IMR-90 (cell line): ENCODE results near the gene LYZL2. TPM values are rescaled to one million over a fixed set of nuclear protein-coding genes. Genes with fewer than 3 reads are reported as not detected.

Source experiments
- ATAC-seq: fragments of 200-7000 bp; cut with Tn5 transposase; 2 replicates; pipeline ENCODE4 v1.9.1; 2020; ENCODE audit warnings: low read depth, mild to moderate bottlenecking, moderate library complexity
- BruUV-seq: library from RNA; stranded (reverse); fragments of 400-500 nt; replicated peaks from 2 replicates; lab custom pipeline; 2021; lab: Mats Ljungman, UMichigan
- CTCF ChIA-PET: fragments of 300-600 bp; formaldehyde crosslinking; extraction: SDS; loops from one replicate; lab custom pipeline; 2021; ENCODE audit warnings: antibody characterized with exemption; lab: Yijun Ruan, JAX
- POLR2A ChIA-PET: fragments of 300-600 bp; sonication (Branson Sonifier 250); formaldehyde crosslinking; loops from one replicate; lab custom pipeline; 2022; ENCODE audit warnings: antibody characterized with exemption; ENCODE audit not compliant: unreplicated experiment; lab: Charles Lee
- DNase-seq: peaks from one replicate; pipeline ENCODE4 v3.0.0; 2013
- H2AFZ ChIP-seq: replicated peaks from 2 replicates; pipeline ENCODE3; 2013; ENCODE audit warnings: low read length, mild to moderate bottlenecking; ENCODE audit not compliant: poor library complexity
- H2AK5ac ChIP-seq: 2 replicates; pipeline ENCODE4 v1.6.1; 2013; ENCODE audit warnings: low read depth, low read length, inconsistent platforms
- H2AK9ac ChIP-seq: replicated peaks from 2 replicates; pipeline ENCODE3; 2013; ENCODE audit warnings: mild to moderate bottlenecking, low read depth, low read length, moderate library complexity; ENCODE audit not compliant: poor library complexity
- H2BK120ac ChIP-seq: 2 replicates; pipeline ENCODE4 v1.6.1; 2013; ENCODE audit warnings: low read depth, low read length, inconsistent platforms
- H2BK15ac ChIP-seq: 3 replicates; pipeline ENCODE4 v1.6.1; 2013; ENCODE audit warnings: low read depth, low read length, inconsistent platforms
- H2BK20ac ChIP-seq: 2 replicates; pipeline ENCODE4 v1.6.1; 2013; ENCODE audit warnings: low read depth, mild to moderate bottlenecking, inconsistent platforms, low read length, moderate library complexity
- H2BK5ac ChIP-seq: 2 replicates; pipeline ENCODE4 v1.6.1; 2013; ENCODE audit warnings: mild to moderate bottlenecking, low read depth, low read length, inconsistent platforms; ENCODE audit not compliant: poor library complexity, severe bottlenecking
- H3K14ac ChIP-seq: replicated peaks from 2 replicates; pipeline ENCODE4 v1.6.1; 2013; ENCODE audit warnings: low read depth, low read length, inconsistent platforms
- H3K18ac ChIP-seq: 2 replicates; pipeline ENCODE4 v1.6.1; 2013; ENCODE audit warnings: low read depth, low read length, control low read depth
- H3K23ac ChIP-seq: 2 replicates; pipeline ENCODE4 v1.6.1; 2013; ENCODE audit warnings: low read depth, low read length, inconsistent platforms
- H3K27ac ChIP-seq: 2 replicates; pipeline ENCODE4 v1.5.1; 2013; ENCODE audit warnings: mild to moderate bottlenecking, control low read depth, low read length; ENCODE audit not compliant: insufficient read depth
- H3K27me3 ChIP-seq: 2 replicates; pipeline ENCODE4 v1.6.1; 2013; ENCODE audit warnings: low read length; ENCODE audit not compliant: control insufficient read depth, insufficient read depth
- H3K36me3 ChIP-seq: 2 replicates; pipeline ENCODE4 v1.6.1; 2013; ENCODE audit warnings: low read length, mixed read lengths; ENCODE audit not compliant: control insufficient read depth, insufficient read depth
- H3K4ac ChIP-seq: 2 replicates; pipeline ENCODE4 v1.6.1; 2013; ENCODE audit warnings: low read depth, low read length, inconsistent platforms
- H3K4me1 ChIP-seq: 2 replicates; pipeline ENCODE4 v1.6.1; 2013; ENCODE audit warnings: low read length, mixed read lengths; ENCODE audit not compliant: control insufficient read depth, insufficient read depth
- H3K4me2 ChIP-seq: 2 replicates; pipeline ENCODE4 v1.6.1; 2013; ENCODE audit warnings: low read depth, mild to moderate bottlenecking, control low read depth, low read length, moderate library complexity
- H3K4me3 ChIP-seq: 2 replicates; pipeline ENCODE4 v1.5.1; 2013; ENCODE audit warnings: low read depth, mild to moderate bottlenecking, control low read depth, low read length, moderate library complexity; ENCODE audit not compliant: insufficient read depth
- H3K56ac ChIP-seq: 2 replicates; pipeline ENCODE4 v1.6.1; 2013; ENCODE audit warnings: low read length, inconsistent platforms; ENCODE audit not compliant: insufficient read depth; ENCODE audit errors: extremely low read depth
- H3K79me1 ChIP-seq, 2 experiments: 2 replicates each; pipeline ENCODE4 v1.6.1; 2013; ENCODE audit warnings: low read length in 2 of 2, inconsistent platforms in 1 of 2, low read depth in 1 of 2
- H3K9ac ChIP-seq: 2 replicates; pipeline ENCODE4 v1.6.1; 2013; ENCODE audit warnings: low read depth, low read length, control low read depth
- H3K9me1 ChIP-seq: 2 replicates; pipeline ENCODE4 v1.6.1; 2013; ENCODE audit warnings: low read length, inconsistent platforms; ENCODE audit not compliant: insufficient read depth
- H3K9me3 ChIP-seq: 2 replicates; pipeline ENCODE4 v1.6.1; 2013; ENCODE audit warnings: low read length; ENCODE audit not compliant: control insufficient read depth, insufficient read depth
- H4K20me1 ChIP-seq: 2 replicates; pipeline ENCODE4 v1.6.1; 2013; ENCODE audit warnings: low read length, inconsistent platforms; ENCODE audit not compliant: insufficient read depth
- H4K5ac ChIP-seq: 2 replicates; pipeline ENCODE4 v1.6.1; 2013; ENCODE audit warnings: mild to moderate bottlenecking, low read depth, low read length, control low read depth
- H4K8ac ChIP-seq, 2 experiments: 2 replicates each; pipeline ENCODE4 v1.6.1; 2013; ENCODE audit warnings: low read depth in 2 of 2, low read length in 2 of 2, control low read depth in 1 of 2, inconsistent platforms in 1 of 2
- H4K91ac ChIP-seq: 2 replicates; pipeline ENCODE4 v1.6.1; 2013; ENCODE audit warnings: low read depth, low read length, inconsistent platforms; ENCODE audit not compliant: insufficient read depth
- CHD1 ChIP-seq: IDR thresholded peaks from 2 replicates; pipeline ENCODE4 v1.6.1; 2012; ENCODE audit warnings: low read depth, low read length, improper control_type of control experiment
- CTCF ChIP-seq: conservative IDR thresholded peaks from 2 replicates; pipeline ENCODE4 v1.5.1; 2012; ENCODE audit warnings: mild to moderate bottlenecking, low read depth, low read length, improper control_type of control experiment
- RAD21 ChIP-seq: IDR thresholded peaks from 2 replicates; pipeline ENCODE4 v1.6.1; 2012; ENCODE audit warnings: low read length, improper control_type of control experiment
- WGBS, 2 experiments: methylation state at CpG; one replicate each; pipeline versions ENCODE4 v1.1.5 to v1.1.7; 2013; ENCODE audit warnings: missing lambda C conversion rate in 2 of 2; ENCODE audit not compliant: insufficient read length in 1 of 2; ENCODE audit errors: extremely low coverage in 2 of 2; 5-methylcytosine and 5-hydroxymethylcytosine counted together
- dilution Hi-C: fragments of 300-500 bp; cut with HindIII; formaldehyde crosslinking; loops from one replicate; pipeline ENCODE4 v1.14.3; 2018; ENCODE audit warnings: low sequenced_read_pairs; ENCODE audit not compliant: unreplicated experiment
- in situ Hi-C: fragments of 300-500 bp; cut with MboI; formaldehyde crosslinking; loops from 3 replicates; pipeline ENCODE4 v1.14.3; 2019; ENCODE audit warnings: low sequenced_read_pairs, inconsistent platforms, mixed read lengths
- intact Hi-C: fragments of 100-400 bp; cut with micrococcal nuclease; formaldehyde crosslinking; loops from 2 replicates; pipeline ENCODE4 v1.10.0; 2022
- polyA plus RNA-seq, 3 experiments: library from polyadenylated mRNA; depleted of rRNA; stranded (reverse); fragments of >200 nt; gene quantifications; 2 replicates each; pipeline ENCODE4 v1.2.3, GENCODE V29; 2012; ENCODE audit warnings: low replicate concordance in 1 of 3
- total RNA-seq: library from RNA; depleted of rRNA; stranded (reverse); fragments of >200 nt; gene quantifications from 2 replicates; pipeline ENCODE4 v1.2.3, GENCODE V29; 2012

LYZL2 gene
- total and polyA plus RNA-seq, 2 of the 4 experiments (the other 2 are of a cell fraction): not detected

GRCh38 chr10:30576641-30577040, 52.9 kb downstream of the LYZL2 start:
- H3K56ac ChIP-seq: no peak overlapping the region
- no peak overlapping the region for H3K14ac ChIP-seq
- no peaks in the 10 kb centered on the region for H4K20me1 ChIP-seq
- ATAC-seq (no peak), DNase-seq (no peak)
- ChIA-PET POLR2A (no interaction called here), CTCF (no interaction called here)
- intact Hi-C loops: no loop called here
- 56% methylated on average over 4 of the region's 6 CpGs; no CpG with 5 or more reads in 1 of the 2 experiments for WGBS, 2 experiments
- H3K27me3 ChIP-seq: peaks cover 46% of the 10 kb centered on the region
- no peak overlapping the region for H3K27ac ChIP-seq
- H2BK20ac ChIP-seq: no peak overlapping the region
- no peak overlapping the region for H2BK15ac ChIP-seq
- H3K9ac ChIP-seq: no peak overlapping the region
- H4K8ac ChIP-seq: no peak overlapping the region
- H2BK120ac ChIP-seq: no peak overlapping the region
- no peak overlapping the region for H3K4me3 ChIP-seq
- no peak overlapping the region for H3K4ac ChIP-seq
- dilution Hi-C loops: no loop called here
- no peak overlapping the region for H2AK9ac ChIP-seq
- no peak overlapping the region for H3K4me2 ChIP-seq
- no peak for TF ChIP-seq CHD1
- no peak for TF ChIP-seq RAD21
- TF ChIP-seq CTCF: no peak
- H2BK5ac ChIP-seq: no peak overlapping the region
- H4K5ac ChIP-seq: no peak overlapping the region
- H2AK5ac ChIP-seq: no peak overlapping the region
- in situ Hi-C loops: no loop called here
- BruUV-seq: no TSS peak
- H3K23ac ChIP-seq: no peak overlapping the region
- no peak overlapping the region for H4K91ac ChIP-seq
- H3K79me1 ChIP-seq: no peaks in the 10 kb centered on the region
- H3K36me3 ChIP-seq: no peaks in the 10 kb centered on the region
- no peak overlapping the region for H2AFZ ChIP-seq
- H3K18ac ChIP-seq: no peak overlapping the region
- no peaks in the 10 kb centered on the region for H3K4me1 ChIP-seq
- peaks cover 5% of the 10 kb centered on the region for H3K9me3 ChIP-seq
- H3K9me1 ChIP-seq: no peaks in the 10 kb centered on the region
